D341Med (cell line): ENCODE data around the gene PRELID2.

Experiments
- DNase-seq: peaks from one replicate; pipeline ENCODE4 v3.0.0; 2012; ENCODE audit warnings: low spot score

The PRELID2 gene

DNA sequence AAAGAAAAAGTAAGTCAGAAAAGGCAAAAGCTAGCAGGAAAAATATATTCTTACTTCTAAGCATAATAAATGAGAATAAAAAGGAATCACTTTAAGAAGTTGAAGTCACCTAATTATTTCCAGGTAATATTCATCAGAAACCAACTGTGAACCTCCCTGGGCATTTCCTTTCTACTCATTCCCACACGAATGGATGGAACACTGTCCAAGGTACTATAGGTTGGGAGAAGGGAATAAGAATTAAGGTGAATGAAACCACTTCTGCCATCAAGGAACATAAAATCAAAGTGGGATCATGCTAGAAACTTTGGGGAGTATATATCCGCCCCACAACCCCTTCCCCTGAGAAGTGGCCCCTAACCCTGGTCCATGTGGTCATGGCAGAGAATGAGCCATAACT, 41.6 kb downstream of the PRELID2 start:
- DNase-seq = no peak

DNA sequence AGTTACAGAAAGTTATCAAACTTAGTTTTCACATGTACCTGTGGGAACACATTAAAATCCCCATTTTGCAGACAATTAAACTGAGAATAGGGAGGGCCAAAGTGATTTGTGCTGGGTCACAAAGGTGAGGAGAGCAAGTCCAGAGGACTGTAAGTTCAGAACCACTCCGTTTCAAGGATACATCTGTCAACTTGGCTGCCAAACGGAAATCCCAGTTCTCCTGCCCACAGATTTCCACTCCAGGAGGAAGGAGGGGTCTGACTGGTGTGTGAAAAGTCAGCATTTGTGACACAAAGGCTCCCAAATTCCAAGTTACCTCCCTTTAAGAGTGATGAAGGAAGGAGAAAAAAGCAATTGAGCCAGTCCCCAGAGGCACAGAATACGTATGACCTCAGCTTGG, 42.3 kb downstream of the PRELID2 start:
- no peak for DNase-seq

DNA sequence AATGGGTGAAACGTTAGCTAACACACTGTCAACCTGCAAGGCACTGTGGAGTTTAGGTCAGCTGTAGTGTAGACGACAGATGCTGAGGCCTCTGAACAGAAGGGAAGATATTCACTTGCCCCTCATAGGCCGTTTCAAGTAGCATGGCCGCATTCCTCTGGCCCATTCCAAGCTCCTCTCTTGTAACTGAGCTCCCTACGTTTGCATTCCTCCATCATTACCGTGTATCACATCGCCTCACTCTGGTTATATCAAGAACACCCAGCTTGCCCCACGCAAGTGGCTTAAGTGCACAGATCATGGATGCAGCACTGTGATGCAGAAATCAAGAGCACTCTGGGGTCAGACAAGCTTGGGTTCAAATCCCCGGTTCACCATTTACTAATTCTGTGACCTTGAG, 43.3 kb downstream of the PRELID2 start:
- DNase-seq = no peak

DNA sequence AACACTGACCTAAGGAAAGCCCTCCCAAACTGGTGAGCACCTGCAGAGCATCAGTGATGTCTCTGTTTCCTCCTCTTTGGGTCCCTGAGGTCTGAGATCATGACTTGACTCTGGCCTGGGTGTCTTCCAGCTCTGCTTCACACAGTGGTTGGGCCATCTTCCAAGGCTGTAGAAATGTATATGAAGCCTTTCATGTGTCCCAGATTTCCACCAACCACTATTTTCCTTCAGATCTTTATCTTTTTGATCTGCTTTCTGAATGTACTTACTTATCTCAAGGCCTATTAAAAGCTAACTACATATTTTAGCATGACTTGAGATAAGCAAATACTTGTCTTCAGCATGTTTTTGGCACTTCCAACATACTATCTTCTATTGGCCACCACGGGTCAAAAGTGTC, 47.1 kb downstream of the PRELID2 start:
- no peak for DNase-seq

DNA sequence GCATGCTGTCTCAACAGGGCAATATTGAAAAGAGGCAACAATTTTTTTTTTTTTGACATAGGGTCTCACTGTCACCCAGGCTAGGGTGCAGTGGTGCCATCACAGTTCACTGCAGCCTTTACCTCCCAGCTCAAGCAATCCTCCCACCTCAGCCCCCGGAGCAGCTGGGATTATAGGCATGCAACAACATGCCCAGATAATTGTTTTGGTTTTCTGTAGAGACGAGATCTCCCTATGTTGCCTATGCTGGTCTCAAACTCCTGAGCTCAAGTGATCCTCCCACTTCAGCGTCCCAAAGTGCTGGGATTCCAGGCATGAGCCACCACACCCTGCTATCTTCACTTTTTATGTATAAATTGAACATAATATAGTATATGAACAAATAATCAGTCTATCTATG, 47.6 kb downstream of the PRELID2 start:
- DNase-seq = no peak

DNA sequence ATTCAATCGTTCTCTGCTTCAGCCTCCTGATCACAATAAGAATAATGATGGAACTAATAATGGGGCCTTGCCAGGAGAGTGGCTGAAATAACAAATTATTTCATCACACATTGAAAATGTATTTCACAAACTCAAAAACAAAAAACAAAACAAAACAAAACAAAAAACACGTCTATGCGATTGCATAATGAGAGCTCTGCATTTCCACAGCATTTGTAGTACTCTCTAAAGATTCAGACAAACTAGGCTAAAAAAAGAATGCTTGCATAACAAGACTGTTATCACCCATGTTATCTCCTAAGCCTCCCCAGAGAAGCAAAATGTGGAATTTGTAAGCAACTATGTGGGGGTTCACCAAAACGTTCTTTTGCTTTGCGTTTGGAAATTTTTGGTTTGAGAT, 48.1 kb downstream of the PRELID2 start:
- DNase-seq = no peak

DNA sequence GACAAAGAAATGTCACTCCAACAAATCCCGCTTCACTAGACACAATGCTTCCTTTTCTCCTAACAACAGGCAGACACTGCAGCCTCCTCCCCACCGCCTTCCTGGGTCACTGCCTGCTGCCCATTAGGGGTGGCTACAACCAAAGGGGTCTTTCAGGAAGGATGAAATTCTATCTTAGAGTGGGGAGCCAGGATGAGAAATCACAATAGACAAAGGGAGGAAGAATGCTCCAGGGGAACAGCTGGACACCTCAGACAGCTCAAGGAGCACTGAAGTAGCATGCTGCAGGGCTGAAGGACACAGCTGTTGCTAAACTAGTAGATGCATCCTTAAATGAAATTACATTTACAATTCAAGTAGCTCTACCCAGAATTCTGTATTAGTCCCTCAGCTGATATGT, 54.2 kb downstream of the PRELID2 start:
- DNase-seq = no peak

DNA sequence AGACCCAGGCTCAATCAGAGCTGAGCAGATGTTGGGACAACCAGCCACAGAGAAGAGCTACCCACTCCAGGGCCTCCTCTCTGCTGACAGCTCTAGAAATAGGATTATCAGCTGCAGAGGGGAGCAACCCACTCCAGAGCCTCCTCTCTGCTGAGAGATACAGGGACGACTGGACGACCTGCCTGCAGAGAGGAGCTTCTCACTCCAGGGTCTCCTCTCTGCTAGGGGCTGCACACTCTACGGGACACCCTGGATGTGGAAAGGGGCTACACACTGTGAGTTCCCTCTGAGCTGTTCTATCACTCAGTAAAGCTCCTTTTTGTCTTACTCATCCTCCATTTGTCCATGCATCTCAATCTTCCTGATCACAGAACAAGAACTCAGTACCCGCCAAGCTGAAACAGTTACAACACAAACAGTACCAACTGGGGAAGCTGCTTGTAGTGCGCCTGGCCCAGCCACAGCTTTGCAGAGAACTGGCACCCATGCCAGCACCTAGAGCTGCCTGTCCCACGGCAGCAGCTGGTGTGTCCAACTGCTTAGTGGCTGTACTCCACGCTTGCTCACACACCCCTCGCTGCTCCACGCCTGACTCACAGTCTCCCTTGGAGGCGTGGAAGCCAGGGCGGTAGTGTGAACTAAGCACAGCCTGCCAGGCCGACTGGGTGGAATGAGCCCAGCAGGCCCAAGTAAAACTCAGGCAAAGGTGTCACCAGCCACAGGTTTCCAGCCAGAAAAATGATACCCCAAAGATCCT, 56.8 kb downstream of the PRELID2 start:
- DNase-seq = no peak

DNA sequence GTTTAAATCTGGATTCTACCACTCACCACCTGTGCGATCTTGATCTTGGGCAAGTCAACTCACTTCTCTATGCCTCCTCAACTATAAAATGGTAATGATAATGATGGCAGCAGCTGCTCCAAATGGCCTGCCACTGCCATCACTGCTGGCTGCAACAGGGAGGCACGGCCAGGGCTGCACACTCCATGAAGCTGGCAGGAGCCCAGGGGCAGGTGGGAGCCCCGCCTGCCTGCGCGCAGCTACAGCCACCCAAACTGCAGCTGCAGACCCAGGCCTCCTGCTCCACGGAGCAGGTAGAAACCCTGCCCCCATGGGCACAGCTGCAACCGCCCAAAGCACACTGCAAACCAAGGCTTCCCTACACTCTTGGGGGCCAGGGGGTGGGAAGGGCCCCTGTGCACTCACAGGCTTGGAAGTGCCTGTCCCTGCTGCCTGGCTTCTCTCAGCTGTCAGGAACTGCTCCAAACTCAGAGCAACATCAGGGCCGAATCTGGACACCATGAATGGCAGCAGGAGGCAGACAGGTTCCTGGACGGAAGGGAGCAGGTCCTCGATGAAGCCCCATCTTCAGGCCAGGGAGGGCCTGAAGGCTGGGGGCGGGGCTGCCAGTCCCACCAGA, 57.6 kb downstream of the PRELID2 start:
- DNase-seq = no peak

DNA sequence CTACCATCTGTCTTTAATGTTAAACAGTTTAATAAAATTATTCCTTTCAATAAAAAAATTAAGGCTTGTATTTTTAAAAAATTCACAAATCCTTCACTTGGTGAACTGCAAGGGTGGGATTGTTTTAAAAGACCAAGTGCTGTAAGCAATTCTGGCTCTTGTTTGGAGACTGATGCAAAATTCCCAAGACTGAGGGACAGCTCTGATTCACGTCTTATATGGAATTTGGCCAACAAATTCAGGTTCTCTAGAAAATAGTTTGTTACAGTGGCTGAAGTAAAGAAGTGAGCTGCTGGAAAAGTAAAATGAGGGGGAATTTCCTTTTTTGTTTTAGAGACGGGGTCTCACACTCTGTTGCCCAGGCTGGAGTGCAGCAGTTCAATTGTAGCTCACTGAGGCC, 58.3 kb downstream of the PRELID2 start:
- no peak for DNase-seq

DNA sequence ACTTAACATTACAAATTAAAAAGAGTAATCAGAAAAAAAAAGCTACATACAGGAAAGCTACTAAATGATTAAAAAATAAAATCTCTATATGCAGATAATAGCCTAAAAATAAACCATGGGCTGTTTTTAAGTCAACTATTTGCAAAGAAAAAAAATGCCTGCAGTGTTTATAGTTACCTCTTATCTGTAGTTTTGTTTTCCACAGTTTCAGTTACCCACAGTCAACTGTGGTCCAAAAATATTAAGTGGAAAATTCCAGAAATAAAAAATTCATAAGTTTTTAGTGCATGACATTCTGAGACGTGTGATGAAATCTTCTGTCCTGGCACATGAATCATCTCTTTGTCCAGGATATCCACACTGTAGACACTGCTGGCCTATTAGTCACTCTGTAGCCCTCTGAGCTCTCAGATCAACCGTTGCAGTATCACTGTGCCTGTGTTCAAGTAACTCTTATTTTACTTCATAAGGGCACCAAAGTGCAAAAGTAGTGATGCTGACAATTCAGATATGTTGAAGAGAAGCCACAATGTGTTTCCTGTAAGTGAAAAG, 59.2 kb downstream of the PRELID2 start:
- no peak for DNase-seq

DNA sequence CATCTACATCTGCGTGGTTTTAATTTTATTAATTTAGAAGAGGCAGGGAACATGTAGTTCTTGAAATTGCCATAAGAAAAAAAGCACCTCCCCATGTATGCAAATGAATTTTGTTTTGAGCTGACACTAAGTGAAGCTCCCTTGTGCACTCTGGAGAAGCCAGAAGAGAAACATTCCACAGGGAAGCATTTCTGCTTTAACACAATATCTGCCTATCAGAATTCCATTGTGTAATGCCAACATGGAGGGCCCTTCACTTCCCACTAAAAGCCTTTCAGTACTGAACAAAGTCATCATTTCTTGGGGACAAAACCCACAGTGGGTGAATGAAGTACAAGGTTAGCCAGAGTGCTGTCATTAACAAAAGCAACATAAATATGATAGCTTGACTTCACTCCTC, 59.7 kb downstream of the PRELID2 start:
- no peak for DNase-seq

DNA sequence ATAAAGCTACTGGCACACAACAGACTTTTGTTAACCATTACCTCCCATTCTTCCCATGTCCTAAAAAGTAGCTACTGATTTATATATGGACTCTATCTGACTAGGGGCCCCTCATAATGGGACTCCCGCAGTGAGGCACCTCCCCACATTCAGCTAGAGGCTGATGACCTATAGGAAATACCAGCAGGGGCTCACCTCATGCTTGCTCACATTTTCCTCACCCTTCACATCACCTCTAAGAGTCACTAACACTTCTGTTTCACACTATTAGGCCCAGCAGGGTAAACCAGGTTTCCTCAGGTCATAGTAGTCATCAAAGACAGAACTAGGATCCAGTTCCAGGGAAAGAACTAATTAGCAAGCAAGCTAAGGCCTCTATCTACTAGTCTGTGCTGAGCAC, 60.7 kb downstream of the PRELID2 start:
- DNase-seq = no peak

DNA sequence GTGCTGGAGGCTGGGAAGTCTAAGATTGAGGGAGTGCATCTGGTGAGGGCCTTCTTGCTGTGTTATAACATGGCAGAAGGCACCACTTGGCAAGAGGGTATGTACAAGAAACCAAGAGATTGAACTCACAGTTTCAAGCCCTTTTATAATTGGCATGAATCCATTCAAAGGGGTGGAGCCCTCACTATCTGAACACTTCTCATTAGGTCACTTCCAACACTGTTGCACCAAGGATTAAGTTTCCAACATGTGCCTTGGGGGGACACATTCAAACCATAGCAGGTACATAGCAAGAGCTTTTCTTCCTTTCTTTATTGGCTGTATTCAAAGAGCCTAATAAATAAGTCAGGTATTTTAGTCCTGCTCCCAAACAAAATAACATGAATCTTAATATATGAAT, 62.7 kb downstream of the PRELID2 start:
- no peak for DNase-seq

DNA sequence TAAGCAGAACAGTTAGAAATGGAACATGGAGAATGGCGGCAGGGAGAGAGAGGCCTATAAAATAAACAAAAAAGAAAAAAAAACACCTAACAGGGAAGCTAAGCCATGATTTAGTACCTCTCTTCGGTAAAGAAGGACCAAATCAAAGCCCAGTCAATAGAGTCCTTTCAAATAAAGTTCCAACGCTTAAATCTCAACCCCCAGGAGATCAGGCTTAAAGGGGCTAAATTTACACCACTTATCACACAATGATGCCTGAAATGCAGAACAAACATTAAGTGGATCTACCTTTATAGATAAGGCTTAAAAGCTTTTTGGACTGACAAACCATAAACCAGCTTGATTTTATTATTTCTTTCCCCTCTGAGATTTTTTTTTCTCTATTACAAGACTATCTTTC, 66.3 kb downstream of the PRELID2 start:
- DNase-seq = no peak

DNA sequence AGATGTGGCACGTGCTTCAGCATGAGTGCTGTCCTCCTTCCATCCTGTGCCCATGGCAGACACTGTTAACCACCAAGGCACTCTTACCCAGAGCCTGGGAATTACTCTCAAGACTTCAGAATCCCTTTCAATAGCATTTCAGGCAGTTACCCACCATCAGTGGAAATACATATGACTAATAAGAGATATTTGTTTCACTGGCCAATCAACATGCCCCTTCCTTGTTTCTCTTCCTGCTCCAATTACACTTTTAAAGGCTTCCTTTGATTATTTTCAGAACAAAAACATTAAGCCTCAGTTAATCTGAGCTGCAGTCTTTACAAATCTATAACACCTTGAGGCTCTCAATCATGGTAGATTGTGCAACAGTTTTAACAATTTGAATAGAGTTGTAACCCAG, 70.8 kb downstream of the PRELID2 start:
- DNase-seq = no peak

DNA sequence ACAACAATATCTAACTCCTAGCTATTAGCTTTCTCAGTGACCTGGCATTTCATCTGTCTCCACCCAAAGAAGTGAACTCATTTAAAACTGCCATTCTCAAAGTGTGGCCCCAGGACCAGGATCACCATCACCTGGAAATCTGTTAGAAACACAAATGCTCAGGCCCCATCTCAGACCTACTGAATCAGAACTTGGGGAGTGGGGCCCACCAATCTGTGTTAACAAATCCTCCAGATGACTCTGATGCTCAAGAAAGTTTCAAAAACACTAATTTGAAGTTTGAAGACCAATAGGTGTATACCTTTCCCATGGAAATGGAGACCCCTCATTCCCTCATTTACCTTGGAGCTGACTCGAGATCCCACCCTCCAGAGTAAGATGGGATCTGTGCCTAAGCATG, 72.3 kb downstream of the PRELID2 start:
- no peak for DNase-seq

DNA sequence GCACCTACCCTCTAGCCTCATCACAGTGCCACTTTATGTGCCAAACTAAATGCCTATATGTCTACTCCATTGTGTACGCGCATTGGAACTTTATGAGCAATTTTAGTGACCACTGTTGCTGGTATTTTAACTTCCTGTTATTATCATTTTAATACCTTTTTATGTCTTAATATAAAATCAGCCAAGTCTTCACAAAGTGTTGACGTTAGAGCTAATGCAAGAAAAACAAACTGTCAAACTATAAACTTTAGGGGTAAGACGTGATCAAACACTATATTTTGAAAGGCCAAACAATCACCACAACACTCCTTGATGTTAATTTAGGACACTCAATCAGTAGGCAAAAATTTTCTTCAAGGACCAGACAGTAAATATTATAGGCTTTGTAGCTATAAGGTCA, 73.9 kb downstream of the PRELID2 start:
- DNase-seq = no peak

DNA sequence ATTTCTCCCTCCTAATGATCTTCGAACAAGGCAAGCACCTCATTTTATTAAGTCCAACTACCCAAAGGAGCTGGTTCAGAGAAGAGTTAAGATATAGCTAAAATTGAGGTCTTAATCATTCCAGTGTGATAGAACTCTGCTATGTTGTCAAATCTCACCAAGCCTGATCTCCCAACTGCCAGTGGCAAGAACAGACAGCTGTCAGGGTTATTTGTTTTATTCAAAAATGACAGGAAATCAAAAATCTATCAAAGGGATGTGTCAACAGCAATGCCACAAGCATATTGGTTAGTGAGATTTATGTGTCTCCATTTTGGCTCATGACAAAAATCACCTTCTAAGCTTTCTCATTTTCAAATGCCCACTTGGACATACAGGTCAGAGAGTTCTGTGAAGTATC, 74.5 kb downstream of the PRELID2 start:
- DNase-seq = no peak

DNA sequence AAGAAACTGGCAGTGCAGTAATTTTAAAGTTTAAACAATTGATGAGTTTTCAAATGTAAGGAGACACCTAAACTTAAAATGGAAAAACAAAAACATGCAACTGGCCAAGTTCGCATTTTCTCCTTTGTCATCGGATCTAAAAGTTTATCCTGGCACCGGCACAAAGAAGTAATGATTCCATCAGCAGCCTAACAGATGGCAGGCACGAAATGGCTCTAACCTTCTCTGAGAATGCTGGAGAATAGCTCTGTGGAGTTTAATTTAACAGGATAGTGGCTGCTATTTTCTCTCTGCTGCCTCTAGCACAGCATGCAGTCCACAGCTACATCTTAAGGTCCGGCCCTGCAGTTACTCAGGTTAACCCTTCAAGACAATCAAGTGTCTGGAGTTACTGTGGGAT, 82.2 kb downstream of the PRELID2 start:
- no peak for DNase-seq

DNA sequence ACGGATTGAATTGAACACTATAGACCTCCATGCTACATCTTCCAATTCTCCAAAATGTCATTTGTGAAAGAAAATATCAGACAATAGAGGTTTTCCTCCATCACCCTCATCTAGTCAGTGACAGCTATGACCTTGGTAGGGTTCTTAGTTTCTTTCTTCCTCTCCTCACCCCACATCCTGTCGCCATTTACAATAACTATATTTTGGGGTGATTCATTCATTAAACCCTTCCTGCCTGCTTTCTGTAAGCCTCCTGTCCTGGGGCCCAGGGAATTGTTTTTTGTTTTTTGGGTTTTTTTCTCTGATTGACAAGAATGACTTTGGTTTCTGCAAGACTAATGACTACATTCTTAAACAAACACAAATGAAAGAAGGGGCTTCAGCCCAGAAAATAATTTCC, 82.6 kb downstream of the PRELID2 start:
- DNase-seq = no peak

DNA sequence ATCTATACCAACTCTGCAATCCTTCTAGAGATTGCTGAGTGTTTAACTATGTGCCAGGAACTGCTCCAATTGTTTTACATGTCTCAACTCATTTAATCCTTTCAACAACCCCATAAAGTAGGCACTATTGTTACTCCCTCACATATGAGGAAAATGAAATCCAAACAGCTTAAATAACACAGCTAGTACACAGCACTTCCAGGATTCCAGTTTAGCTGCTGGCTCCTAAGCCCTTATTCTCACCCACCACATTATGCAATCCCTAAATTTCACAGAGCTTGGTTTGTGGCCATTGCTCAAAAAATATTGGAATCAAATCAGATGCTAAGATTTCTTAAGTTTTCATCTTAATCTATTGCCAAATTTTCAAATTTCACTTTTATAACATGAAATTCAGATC, 84.9 kb downstream of the PRELID2 start:
- DNase-seq = no peak

DNA sequence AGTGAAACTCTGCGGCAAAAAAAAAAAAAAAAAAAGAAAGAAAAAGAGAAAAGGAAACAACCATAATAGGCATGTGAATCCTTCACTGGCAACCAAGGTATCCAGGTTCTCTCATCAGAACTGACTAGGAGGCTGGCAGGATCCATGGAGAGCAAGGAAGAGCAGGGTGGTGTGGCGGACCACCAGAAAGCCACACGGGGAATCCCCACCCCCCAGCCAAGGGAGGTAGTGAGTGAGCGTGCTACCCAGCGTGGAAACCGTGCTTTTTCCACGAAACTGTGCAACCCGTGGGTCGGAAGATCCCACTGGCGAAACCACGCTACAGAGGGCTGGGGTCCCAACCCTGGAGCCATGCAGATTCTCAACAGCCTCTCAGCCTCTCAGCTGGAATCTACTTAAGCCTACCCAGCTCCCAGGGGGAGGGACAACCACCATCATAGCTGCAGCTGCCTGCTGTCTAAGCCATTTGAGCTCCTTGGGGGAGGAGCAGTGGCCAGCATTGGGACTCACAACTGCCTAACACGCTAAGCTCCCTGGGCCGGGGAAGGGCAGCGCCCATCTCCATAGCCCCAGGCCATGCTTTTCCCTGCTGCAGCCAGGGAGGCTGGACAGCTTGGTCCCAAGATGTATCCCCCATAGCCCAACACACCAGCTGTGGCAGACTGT, 91.6 kb downstream of the PRELID2 start:
- no peak for DNase-seq
